HG03175 (cell line): ENCODE data around the gene FAT4.

Source experiments
- ATAC-seq: cut with Tn5 transposase; IDR thresholded peaks from one replicate; pipeline ENCODE4 v1.9.1; 2021; ENCODE audit warnings: mild to moderate bottlenecking, moderate library complexity; ENCODE audit not compliant: unreplicated experiment

The FAT4 gene

GRCh38 chr4:125315576-125316400 lies 1.0 kb downstream of the FAT4 start:
- no peak for ATAC-seq

GRCh38 chr4:125316401-125316790 lies 1.6 kb downstream of the FAT4 start:
- ATAC-seq = no peak

GRCh38 chr4:125316791-125317524 lies 2.2 kb downstream of the FAT4 start:
- no peak for ATAC-seq

- no peak for ATAC-seq
These were observed 2.7 kb downstream of the FAT4 start for GRCh38 chr4:125317525-125317877.

GRCh38 chr4:125319311-125319710 lies 4.6 kb downstream of the FAT4 start:
- no peak for ATAC-seq

- no peak for ATAC-seq
These were observed 7.1 kb downstream of the FAT4 start for GRCh38 chr4:125321709-125322365.

- no peak for ATAC-seq
These were observed 7.6 kb downstream of the FAT4 start for GRCh38 chr4:125322366-125322730.

- ATAC-seq = no peak
These were observed 8.9 kb downstream of the FAT4 start for GRCh38 chr4:125323654-125324053.

GRCh38 chr4:125325733-125326132 lies 11.0 kb downstream of the FAT4 start:
- no peak for ATAC-seq

- no peak for ATAC-seq
These were observed 16.4 kb downstream of the FAT4 start for GRCh38 chr4:125331116-125331515.

GRCh38 chr4:125334926-125335325 lies 20.2 kb downstream of the FAT4 start:
- ATAC-seq = no peak

GRCh38 chr4:125338814-125339213 lies 24.1 kb downstream of the FAT4 start:
- ATAC-seq = no peak

GRCh38 chr4:125344198-125344597 lies 29.4 kb downstream of the FAT4 start:
- ATAC-seq = no peak

- ATAC-seq = no peak
These were observed 31.9 kb downstream of the FAT4 start for GRCh38 chr4:125346616-125347015.

GRCh38 chr4:125350470-125351135 lies 35.8 kb downstream of the FAT4 start:
- no peak for ATAC-seq

- ATAC-seq = no peak
These were observed 37.8 kb downstream of the FAT4 start for GRCh38 chr4:125352521-125352920.

- no peak for ATAC-seq
These were observed 38.4 kb downstream of the FAT4 start for GRCh38 chr4:125353131-125353530.

- no peak for ATAC-seq
These were observed 41.0 kb downstream of the FAT4 start for GRCh38 chr4:125355791-125356190.

- ATAC-seq = no peak
These were observed 42.9 kb downstream of the FAT4 start for GRCh38 chr4:125357675-125358074.

- ATAC-seq = no peak
These were observed 43.7 kb downstream of the FAT4 start for GRCh38 chr4:125358453-125358852.

- ATAC-seq = no peak
These were observed 44.6 kb downstream of the FAT4 start for GRCh38 chr4:125359363-125359762.
